LoVo (cell line): ENCODE data around the gene METTL17.
"Not testable (repeated sequence)": the region's sequence is repeated elsewhere in the genome, so short reads cannot be mapped to it uniquely, and the experiment has no call there.

Source experiments
- DNase-seq: peaks from one replicate; pipeline ENCODE4 v3.0.0-alpha.2; 2016; ENCODE audit warnings: low spot score

The METTL17 gene

GRCh38 chr14:21024585-21025370 lies 35.0 kb downstream of the METTL17 start, which contains the start of gene NDRG2:
Gene NDRG2, minus strand, starts transcription at chr14:21025061. Its CDS starts 1,746 bp downstream, at chr14:21023315.
- DNase-seq = peak; percentile 72

GRCh38 chr14:21025371-21026273 lies 35.8 kb downstream of the METTL17 start:
- no peak for DNase-seq

- no peak for DNase-seq
These were observed 36.7 kb downstream of the METTL17 start for GRCh38 chr14:21026274-21026987.

- no peak for DNase-seq
These were observed 37.2 kb downstream of the METTL17 start for GRCh38 chr14:21026988-21027315.

GRCh38 chr14:21029917-21030316 lies 40.1 kb downstream of the METTL17 start, which contains the start of gene TPPP2:
Gene TPPP2, plus strand, starts transcription at chr14:21030217. Its CDS starts 365 bp downstream, at chr14:21030582.
- no peak for DNase-seq

GRCh38 chr14:21030531-21030930 lies 40.8 kb downstream of the METTL17 start:
- no peak for DNase-seq

- no peak for DNase-seq
These were observed 42.7 kb downstream of the METTL17 start for GRCh38 chr14:21032326-21033132.

GRCh38 chr14:21033133-21033698 lies 43.4 kb downstream of the METTL17 start:
- no peak for DNase-seq

- DNase-seq = no peak
These were observed 44.9 kb downstream of the METTL17 start, which contains the start of gene RNASE13 for GRCh38 chr14:21034707-21035106. Gene RNASE13, minus strand, starts transcription at chr14:21034807. Its CDS starts 519 bp downstream, at chr14:21034288.

- peak; percentile 32 for DNase-seq
These were observed 47.0 kb downstream of the METTL17 start for GRCh38 chr14:21036751-21037150.

- DNase-seq = no peak
These were observed 47.4 kb downstream of the METTL17 start for GRCh38 chr14:21037156-21037555.

- no peak for DNase-seq
These were observed 49.0 kb downstream of the METTL17 start for GRCh38 chr14:21038441-21039422.

GRCh38 chr14:21039585-21040369 lies 50.0 kb downstream of the METTL17 start:
- DNase-seq = peak; percentile 43

GRCh38 chr14:21040370-21040925 lies 50.7 kb downstream of the METTL17 start:
- no peak for DNase-seq

GRCh38 chr14:21040941-21041340 lies 51.2 kb downstream of the METTL17 start:
- not testable (repeated sequence) for DNase-seq

- DNase-seq = no peak
These were observed 52.1 kb downstream of the METTL17 start, which contains the start of gene RNASE7 for GRCh38 chr14:21041676-21042433. Gene RNASE7, plus strand, starts transcription at chr14:21042362. Its CDS starts 631 bp downstream, at chr14:21042993.

- no peak for DNase-seq
These were observed 53.1 kb downstream of the METTL17 start for GRCh38 chr14:21042918-21043317.
